IPS DF 19.7 (cell line): Measurements from ENCODE around the gene NLRP13.

Source experiments
- DNase-seq: peaks from one replicate; pipeline ENCODE4 v3.0.0-alpha.2; 2013; ENCODE audit warnings: low read depth, low spot score

Gene NLRP13

GRCh38 chr19:55902080-55902751 is 29.9 kb downstream of the NLRP13 start:
- no peak for DNase-seq

DNA sequence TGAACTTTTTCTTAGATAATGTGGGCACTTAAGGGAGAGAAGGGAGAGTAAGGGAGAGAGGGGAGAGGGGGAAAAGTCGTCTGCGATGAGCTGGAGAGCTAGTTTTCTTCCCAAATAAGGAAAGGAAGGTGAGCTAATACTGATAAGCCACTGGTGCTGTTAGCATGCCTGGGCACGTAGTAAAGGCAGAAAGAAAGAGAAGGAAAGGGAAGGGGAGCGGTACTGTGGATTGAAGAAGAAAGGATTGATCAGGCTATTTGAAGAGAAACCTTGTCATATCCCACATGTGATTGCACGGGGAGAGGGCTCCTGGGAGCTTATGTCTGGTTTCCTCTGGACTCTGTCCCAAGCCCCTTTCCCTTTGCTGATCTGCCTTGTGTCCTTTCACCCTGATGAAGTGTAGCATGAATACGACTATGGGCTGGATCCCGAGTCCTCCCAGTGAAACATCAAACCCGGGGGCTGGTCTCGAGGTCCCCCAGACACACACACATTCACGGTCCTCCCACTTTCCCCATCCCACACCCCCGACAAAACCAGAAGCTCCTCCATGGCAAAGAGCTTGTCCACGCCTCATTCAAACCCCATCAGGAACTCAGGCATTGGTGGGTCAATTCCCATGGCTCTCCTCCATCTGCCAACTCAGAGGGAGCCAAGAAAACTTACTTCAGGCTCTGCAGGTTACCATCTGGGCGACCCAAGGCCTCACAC is 30.6 kb downstream of the NLRP13 start:
- DNase-seq, result no peak

- no peak for DNase-seq
These were observed 33.2 kb downstream of the NLRP13 start for GRCh38 chr19:55898911-55899310.

- DNase-seq, result no peak
These were observed 49.5 kb downstream of the NLRP13 start for GRCh38 chr19:55882626-55883025.

GRCh38 chr19:55877211-55877610 is 54.9 kb downstream of the NLRP13 start:
- no peak for DNase-seq

DNA sequence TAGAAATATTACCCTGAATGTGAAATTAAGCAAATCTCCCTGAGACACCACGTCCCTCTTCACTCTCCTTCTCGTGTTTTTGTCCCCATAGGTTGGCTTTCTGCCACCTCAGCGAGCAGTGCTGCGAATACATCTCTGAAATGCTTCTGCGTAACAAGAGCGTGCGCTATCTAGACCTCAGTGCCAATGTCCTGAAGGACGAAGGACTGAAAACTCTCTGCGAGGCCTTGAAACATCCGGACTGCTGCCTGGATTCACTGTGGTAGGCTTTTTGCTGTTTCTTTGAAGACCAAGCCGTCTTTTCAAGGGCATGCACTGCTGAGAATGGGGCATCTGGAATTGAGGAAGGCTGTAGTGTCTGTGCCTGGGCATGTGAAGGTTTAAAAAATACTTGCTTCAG is 61.4 kb downstream of the NLRP13 start:
- no peak for DNase-seq

DNA sequence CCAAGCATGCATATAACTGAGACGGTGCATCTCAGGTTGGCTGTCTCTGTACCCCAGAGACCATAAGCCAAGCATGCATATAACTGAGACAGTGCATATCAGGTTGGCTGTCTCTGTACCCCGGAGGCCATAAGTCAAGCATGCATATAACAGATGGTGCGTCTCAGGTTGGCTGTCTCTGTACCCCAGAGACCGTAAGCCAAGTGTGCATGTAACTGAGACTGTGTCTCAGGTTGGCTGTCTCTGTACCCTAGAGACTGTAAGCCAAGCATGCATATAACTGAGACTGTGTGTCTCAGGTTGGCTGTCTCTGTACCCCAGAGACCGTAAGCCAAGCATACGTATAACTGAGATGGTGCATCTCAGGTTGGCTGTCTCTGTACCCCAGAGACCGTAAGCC is 65.0 kb downstream of the NLRP13 start:
- no peak for DNase-seq

DNA sequence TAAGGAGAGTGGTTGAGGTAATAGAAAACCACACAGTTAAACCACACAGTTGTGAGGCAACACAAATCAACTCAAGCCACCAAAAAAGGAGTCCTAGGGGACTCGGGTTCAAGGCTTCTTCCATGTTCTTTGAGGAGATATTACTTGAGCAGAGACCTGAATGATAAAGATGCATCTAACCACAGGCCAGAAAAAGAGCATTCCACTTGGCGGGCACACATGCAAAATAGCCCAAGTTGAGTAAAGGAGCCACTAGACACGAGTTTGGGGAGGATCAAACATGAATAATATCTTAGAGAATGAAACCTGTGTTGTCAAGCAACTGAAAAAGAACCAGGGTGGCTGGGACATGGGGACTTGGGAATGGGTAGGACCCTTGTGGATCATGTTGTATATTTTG is 65.6 kb downstream of the NLRP13 start:
- no peak for DNase-seq

- no peak for DNase-seq
These were observed 73.2 kb downstream of the NLRP13 start for GRCh38 chr19:55858969-55859368.

DNA sequence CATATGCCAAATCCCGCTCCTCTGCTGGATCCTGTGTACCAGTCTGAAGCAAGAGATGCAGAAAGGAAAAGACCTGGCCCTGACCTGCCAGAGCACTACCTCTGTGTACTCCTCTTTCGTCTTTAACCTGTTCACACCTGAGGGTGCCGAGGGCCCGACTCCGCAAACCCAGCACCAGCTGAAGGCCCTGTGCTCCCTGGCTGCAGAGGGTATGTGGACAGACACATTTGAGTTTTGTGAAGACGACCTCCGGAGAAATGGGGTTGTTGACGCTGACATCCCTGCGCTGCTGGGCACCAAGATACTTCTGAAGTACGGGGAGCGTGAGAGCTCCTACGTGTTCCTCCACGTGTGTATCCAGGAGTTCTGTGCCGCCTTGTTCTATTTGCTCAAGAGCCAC is 73.7 kb downstream of the NLRP13 start:
- DNase-seq, result no peak

GRCh38 chr19:55857974-55858373 is 74.2 kb downstream of the NLRP13 start:
- no peak for DNase-seq

DNA sequence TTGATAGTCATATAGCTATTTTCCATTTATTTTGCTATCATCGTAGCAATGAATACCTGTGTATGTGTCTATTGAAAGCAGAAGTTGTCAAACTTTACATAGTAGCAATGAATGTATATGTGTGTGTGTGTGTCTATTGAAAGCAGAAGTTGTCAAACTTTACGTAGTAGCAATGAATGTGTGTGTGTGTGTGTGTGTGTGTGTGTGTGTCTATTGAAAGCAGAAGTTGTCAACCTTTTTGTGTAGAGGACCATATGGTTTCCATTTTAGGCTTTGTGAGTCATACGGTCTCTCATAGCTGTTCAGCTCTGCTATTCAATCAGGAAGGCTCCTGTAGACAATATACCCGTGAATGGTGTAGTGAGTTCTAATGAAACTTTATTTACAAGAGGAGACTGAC is 75.0 kb downstream of the NLRP13 start:
- DNase-seq, result no peak

DNA sequence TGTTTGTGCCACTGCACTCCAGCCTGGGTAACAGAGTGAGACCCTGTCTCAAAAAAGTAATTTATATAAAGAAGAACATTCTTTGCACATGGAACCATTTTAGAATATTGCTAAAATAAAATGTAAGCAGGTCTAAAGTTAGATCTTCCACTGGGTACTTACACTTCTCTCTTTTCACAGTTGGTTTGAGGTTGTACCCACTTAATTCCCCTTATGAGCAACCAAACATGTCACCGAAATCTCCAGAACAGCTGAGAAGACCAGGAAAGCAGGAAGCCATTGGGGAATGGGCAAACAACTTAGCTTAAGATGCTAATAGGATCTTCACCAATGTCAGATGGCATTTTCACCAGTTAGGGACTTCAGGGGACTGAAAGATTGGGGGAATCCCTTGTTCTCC is 77.0 kb downstream of the NLRP13 start:
- no peak for DNase-seq
